ENCODE data around the gene LPA. TPM values are rescaled to one million over a fixed set of nuclear protein-coding genes. Genes with fewer than 3 reads are reported as not detected.

The LPA gene
- total RNA-seq, 1 donor from 2014 or later: not detected

GRCh38 chr6:160487116-160487515 is 177.0 kb downstream of the LPA start:
- intact Hi-C loops (cut with micrococcal nuclease): no loop called here
- Mint-ChIP-seq H3K4me3 (no peak overlapping the region), H3K9me3 (peaks cover 4% of the 10 kb centered on the region), H3K27me3 (ENCODE audit: insufficient read depth) (peaks cover 12% of the 10 kb centered on the region), H3K36me3 (ENCODE audit: low read depth) (peaks cover 20% of the 10 kb centered on the region), H3K4me1 (ENCODE audit: low read depth) (no peaks in the 10 kb centered on the region), H3K27ac (no peak overlapping the region)
- no peak for DNase-seq (ENCODE audit: low spot score)

Other genes with a start within 250 kb of the LPA start
- 0.24 and 0.60 TPM in 2 replicates for gene PLG, start 38.0 kb upstream of the LPA start, total RNA-seq